Thymus (tissue), 11 donors: ENCODE measurements around the gene ANO6. TPM values are rescaled to one million over a fixed set of nuclear protein-coding genes. Genes with fewer than 3 reads are reported as not detected.

ENCODE experiments used
- DNase-seq, 9 donors: peaks; one replicate each; pipeline ENCODE4 v3.0.0-alpha.2; 2013; ENCODE audit warnings: low spot score in 9 of 9, low read depth in 6 of 9, missing footprints in 1 of 9
- H3K27ac ChIP-seq, 2 donors: one replicate each; pipeline ENCODE4 v1.5.1; 2013; ENCODE audit warnings: control low read depth in 1 of 2, low read depth in 1 of 2, low read length in 1 of 2, mild to moderate bottlenecking in 1 of 2, moderate library complexity in 1 of 2
- H3K27me3 ChIP-seq, 2 donors: one replicate each; pipeline ENCODE4 v1.5.1; 2013; ENCODE audit warnings: low read length in 1 of 2; ENCODE audit not compliant: control insufficient read depth in 2 of 2, insufficient read depth in 1 of 2
- H3K36me3 ChIP-seq, 2 donors: one replicate each; pipeline ENCODE4 v1.5.1; 2013; ENCODE audit warnings: low read length in 1 of 2, mild to moderate bottlenecking in 1 of 2, moderate library complexity in 1 of 2; ENCODE audit not compliant: control insufficient read depth in 2 of 2, insufficient read depth in 2 of 2
- H3K4me1 ChIP-seq, 2 donors: one replicate each; pipeline ENCODE4 v1.5.1; 2013; ENCODE audit warnings: low read length in 2 of 2; ENCODE audit not compliant: control insufficient read depth in 2 of 2, insufficient read depth in 2 of 2
- H3K4me3 ChIP-seq, 2 donors: one replicate each; pipeline ENCODE4 v1.5.1; 2013; ENCODE audit warnings: low read length in 2 of 2, control low read depth in 1 of 2, mild to moderate bottlenecking in 1 of 2
- H3K9me3 ChIP-seq, 2 donors: one replicate each; pipeline ENCODE4 v1.5.1; 2013; ENCODE audit warnings: low read length in 1 of 2, mild to moderate bottlenecking in 1 of 2; ENCODE audit not compliant: control insufficient read depth in 2 of 2, insufficient read depth in 1 of 2
- WGBS: extraction: QIAGEN DNeasy Blood & Tissue Kit; methylation state at CpG from one replicate; pipeline ENCODE4 v1.1.7; 2013; 5-methylcytosine and 5-hydroxymethylcytosine counted together
- polyA plus RNA-seq: library from polyadenylated mRNA; stranded (reverse); fragments of 200-250 nt; gene quantifications from one replicate; pipeline ENCODE4 v1.2.3, GENCODE V29; 2013
- total RNA-seq: library from RNA; stranded (reverse); fragments of 120-200 nt; gene quantifications from one replicate; pipeline ENCODE4 v1.2.4, GENCODE V29; 2013
- donor health status: healthy.

Gene ANO6
- total and polyA plus RNA-seq, 2 donors: 11.6 to 33.1 TPM

GRCh38 chr12:45337835-45338234 is 121.9 kb downstream of the ANO6 start:
- Histone ChIP-seq H3K27ac (no peak overlapping the region), H3K4me1 (peaks cover 0 to 3% of the 10 kb centered on the region in 2 donors), H3K9me3 (no peaks in the 10 kb centered on the region), H3K36me3 (peaks cover 0 to 23% of the 10 kb centered on the region in 2 donors), H3K27me3 (no peaks in the 10 kb centered on the region), H3K4me3 (no peak overlapping the region)
- no peak for DNase-seq

- H3K27me3 ChIP-seq: no peaks in the 10 kb centered on the region
- DNase-seq: no peak
- no peaks in the 10 kb centered on the region for H3K9me3 ChIP-seq
- H3K36me3 ChIP-seq: peaks cover 3 to 28% of the 10 kb centered on the region in 2 donors
- H3K4me1 ChIP-seq: peaks cover 0 to 3% of the 10 kb centered on the region in 2 donors
- no peak overlapping the region for H3K27ac ChIP-seq
- H3K4me3 ChIP-seq: no peak overlapping the region
- 99% methylated on average over 1 of the region's 1 CpG for WGBS
Observed at GRCh38 chr12:45338272-45338671, 122.4 kb downstream of the ANO6 start.

- Histone ChIP-seq H3K4me3 (no peak overlapping the region), H3K27ac (no peak overlapping the region), H3K9me3 (no peaks in the 10 kb centered on the region), H3K27me3 (no peaks in the 10 kb centered on the region), H3K4me1 (peaks cover 0 to 3% of the 10 kb centered on the region in 2 donors), H3K36me3 (peaks cover 3 to 28% of the 10 kb centered on the region in 2 donors)
- DNase-seq: no peak
Observed at GRCh38 chr12:45339035-45339434, 123.1 kb downstream of the ANO6 start.

GRCh38 chr12:45342171-45342570 is 126.3 kb downstream of the ANO6 start:
- H3K4me3 ChIP-seq: no peak overlapping the region
- peaks cover 0 to 5% of the 10 kb centered on the region in 2 donors for H3K4me1 ChIP-seq
- H3K27ac ChIP-seq: no peak overlapping the region
- no peaks in the 10 kb centered on the region for H3K27me3 ChIP-seq
- peaks cover 9 to 26% of the 10 kb centered on the region in 2 donors for H3K36me3 ChIP-seq
- no peaks in the 10 kb centered on the region for H3K9me3 ChIP-seq
- DNase-seq: no peak
- 96% methylated on average over 3 of the region's 3 CpGs for WGBS

- Histone ChIP-seq H3K27me3 (no peaks in the 10 kb centered on the region), H3K27ac (no peak overlapping the region), H3K4me3 (no peak overlapping the region), H3K4me1 (peaks cover 0 to 5% of the 10 kb centered on the region in 2 donors), H3K9me3 (no peaks in the 10 kb centered on the region), H3K36me3 (peaks cover 10 to 26% of the 10 kb centered on the region in 2 donors)
- WGBS: 100% methylated on average over 2 of the region's 2 CpGs
- no peak for DNase-seq
Observed at GRCh38 chr12:45342848-45343247, 127.0 kb downstream of the ANO6 start.

- Histone ChIP-seq H3K36me3 (peaks cover 13 to 32% of the 10 kb centered on the region in 2 donors), H3K27me3 (no peaks in the 10 kb centered on the region), H3K4me3 (no peak overlapping the region), H3K9me3 (no peaks in the 10 kb centered on the region), H3K4me1 (peaks cover 0 to 3% of the 10 kb centered on the region in 2 donors), H3K27ac (no peak overlapping the region)
- no peak for DNase-seq
- 98% methylated on average over 6 of the region's 6 CpGs for WGBS
Observed at GRCh38 chr12:45343269-45344051, 127.6 kb downstream of the ANO6 start.

- Histone ChIP-seq H3K9me3 (peaks cover 3 to 5% of the 10 kb centered on the region in 2 donors), H3K36me3 (peaks cover 33 to 51% of the 10 kb centered on the region in 2 donors), H3K4me3 (no peak overlapping the region), H3K4me1 (peaks cover 0 to 3% of the 10 kb centered on the region in 2 donors), H3K27ac (no peak overlapping the region), H3K27me3 (no peaks in the 10 kb centered on the region)
- WGBS: 97% methylated on average over 2 of the region's 2 CpGs
- DNase-seq: no peak
Observed at GRCh38 chr12:45348311-45348710, 132.4 kb downstream of the ANO6 start.

- 96% methylated on average over 1 of the region's 1 CpG for WGBS
- H3K27ac ChIP-seq: no peak overlapping the region
- no peak overlapping the region for H3K4me3 ChIP-seq
- DNase-seq: no peak
- peaks cover under 1 to 3% of the 10 kb centered on the region in 2 donors for H3K4me1 ChIP-seq
- H3K36me3 ChIP-seq: peaks cover 33 to 53% of the 10 kb centered on the region in 2 donors
- peaks cover 3 to 5% of the 10 kb centered on the region in 2 donors for H3K9me3 ChIP-seq
- H3K27me3 ChIP-seq: no peaks in the 10 kb centered on the region
Observed at GRCh38 chr12:45348986-45349385, 133.1 kb downstream of the ANO6 start.

- Histone ChIP-seq H3K36me3 (peaks cover 33 to 58% of the 10 kb centered on the region in 2 donors), H3K4me1 (peaks cover 5 to 6% of the 10 kb centered on the region in 2 donors), H3K4me3 (no peak overlapping the region), H3K27ac (no peak overlapping the region), H3K9me3 (peaks cover 3 to 5% of the 10 kb centered on the region in 2 donors), H3K27me3 (no peaks in the 10 kb centered on the region)
- DNase-seq: no peak
- WGBS: 96% methylated on average over 1 of the region's 1 CpG
Observed at GRCh38 chr12:45349916-45350315, 134.0 kb downstream of the ANO6 start.
